ENCODE measurements around the gene FAM204A.

FAM204A gene

DNA sequence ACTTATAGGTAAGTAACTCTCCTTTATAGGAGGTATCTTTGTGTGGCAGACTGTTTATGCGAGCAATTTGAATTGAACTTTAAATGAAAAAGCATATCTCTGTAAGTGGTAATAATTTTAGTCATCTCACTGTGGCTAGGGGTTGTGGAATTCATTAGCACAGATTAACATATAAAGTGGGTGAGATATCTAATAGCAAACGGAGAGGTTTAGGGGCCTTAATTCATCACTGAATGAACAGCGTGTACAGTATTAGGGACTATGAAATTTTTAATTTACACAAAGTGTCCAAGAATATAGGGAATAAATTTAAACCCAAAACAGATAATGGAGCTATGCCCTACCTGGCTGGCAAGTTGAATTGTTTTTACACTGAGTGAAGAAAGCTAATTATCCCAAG, 15.7 kb upstream of the FAM204A start:
- Histone ChIP-seq H3K27me3 (ENCODE audit: control insufficient read depth in 1 of 2, insufficient read depth in 2 of 2, low read length in 2 of 2) (no peaks in the 10 kb centered on the region), H3K9me3 (ENCODE audit: control insufficient read depth in 1 of 2, low read length in 2 of 2) (no peaks in the 10 kb centered on the region), H3K9ac (ENCODE audit: low read depth in 1 of 2, low read length in 2 of 2) (no peak overlapping the region), H3K4me3 (ENCODE audit: low read depth in 1 of 2, low read length in 2 of 2) (no peak overlapping the region), H3K36me3 (ENCODE audit: control insufficient read depth in 1 of 2, insufficient read depth in 2 of 2, low read length in 2 of 2) (no peaks in the 10 kb centered on the region), H3K27ac (ENCODE audit: low read depth, low read length) (no peak overlapping the region), H3K4me1 (ENCODE audit: control insufficient read depth in 1 of 2, insufficient read depth in 2 of 2, low read length in 2 of 2) (peaks cover 6 to 28% of the 10 kb centered on the region in 2 donors)

GRCh38 chr10:118356628-118357027, 14.5 kb upstream of the FAM204A start:
- Histone ChIP-seq H3K9ac (ENCODE audit: low read depth in 1 of 2, low read length in 2 of 2) (no peak overlapping the region), H3K27ac (ENCODE audit: low read depth, low read length) (no peak overlapping the region), H3K4me3 (ENCODE audit: low read depth in 1 of 2, low read length in 2 of 2) (no peak overlapping the region), H3K9me3 (ENCODE audit: control insufficient read depth in 1 of 2, low read length in 2 of 2) (no peaks in the 10 kb centered on the region), H3K27me3 (ENCODE audit: control insufficient read depth in 1 of 2, insufficient read depth in 2 of 2, low read length in 2 of 2) (peaks cover 0 to 3% of the 10 kb centered on the region in 2 donors), H3K36me3 (ENCODE audit: control insufficient read depth in 1 of 2, insufficient read depth in 2 of 2, low read length in 2 of 2) (no peaks in the 10 kb centered on the region), H3K4me1 (ENCODE audit: control insufficient read depth in 1 of 2, insufficient read depth in 2 of 2, low read length in 2 of 2) (peaks cover 6 to 28% of the 10 kb centered on the region in 2 donors)

GRCh38 chr10:118355234-118355633, 13.1 kb upstream of the FAM204A start:
- peaks cover 6 to 28% of the 10 kb centered on the region in 2 donors for H3K4me1 ChIP-seq (ENCODE audit: control insufficient read depth in 1 of 2, insufficient read depth in 2 of 2, low read length in 2 of 2)
- H3K4me3 ChIP-seq (ENCODE audit: low read depth in 1 of 2, low read length in 2 of 2), result no peak overlapping the region
- no peak overlapping the region for H3K27ac ChIP-seq (ENCODE audit: low read depth, low read length)
- no peaks in the 10 kb centered on the region for H3K9me3 ChIP-seq (ENCODE audit: control insufficient read depth in 1 of 2, low read length in 2 of 2)
- H3K36me3 ChIP-seq (ENCODE audit: control insufficient read depth in 1 of 2, insufficient read depth in 2 of 2, low read length in 2 of 2), result no peaks in the 10 kb centered on the region
- H3K27me3 ChIP-seq (ENCODE audit: control insufficient read depth in 1 of 2, insufficient read depth in 2 of 2, low read length in 2 of 2), result peaks cover 0 to 3% of the 10 kb centered on the region in 2 donors
- no peak overlapping the region for H3K9ac ChIP-seq (ENCODE audit: low read depth in 1 of 2, low read length in 2 of 2)

DNA sequence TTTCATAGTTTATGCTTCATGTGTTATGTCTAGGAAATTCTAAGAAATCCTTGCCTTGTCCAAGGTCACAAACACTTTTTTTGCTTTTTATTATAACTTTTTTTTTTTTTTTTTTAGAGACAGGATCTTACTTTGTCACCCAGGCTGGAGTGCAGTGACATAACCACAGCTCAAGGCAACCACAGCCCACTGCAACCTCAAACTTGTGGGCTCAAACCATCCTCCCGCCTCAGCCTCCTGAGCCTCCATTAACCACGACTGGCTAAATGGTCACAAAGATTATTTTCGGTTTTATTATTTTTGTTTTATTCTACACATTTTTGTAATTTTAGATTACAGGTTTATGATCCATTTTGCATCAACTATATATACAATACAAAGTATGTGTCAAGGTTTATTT, 7.1 kb upstream of the FAM204A start:
- H3K9me3 ChIP-seq (ENCODE audit: control insufficient read depth in 1 of 2, low read length in 2 of 2), result no peaks in the 10 kb centered on the region
- H3K4me3 ChIP-seq (ENCODE audit: low read depth in 1 of 2, low read length in 2 of 2), result no peak overlapping the region
- H3K9ac ChIP-seq (ENCODE audit: low read depth in 1 of 2, low read length in 2 of 2), result no peak overlapping the region
- no peaks in the 10 kb centered on the region for H3K36me3 ChIP-seq (ENCODE audit: control insufficient read depth in 1 of 2, insufficient read depth in 2 of 2, low read length in 2 of 2)
- peaks cover 0 to 3% of the 10 kb centered on the region in 2 donors for H3K27me3 ChIP-seq (ENCODE audit: control insufficient read depth in 1 of 2, insufficient read depth in 2 of 2, low read length in 2 of 2)
- no peaks in the 10 kb centered on the region for H3K4me1 ChIP-seq (ENCODE audit: control insufficient read depth in 1 of 2, insufficient read depth in 2 of 2, low read length in 2 of 2)
- no peak overlapping the region for H3K27ac ChIP-seq (ENCODE audit: low read depth, low read length)

DNA sequence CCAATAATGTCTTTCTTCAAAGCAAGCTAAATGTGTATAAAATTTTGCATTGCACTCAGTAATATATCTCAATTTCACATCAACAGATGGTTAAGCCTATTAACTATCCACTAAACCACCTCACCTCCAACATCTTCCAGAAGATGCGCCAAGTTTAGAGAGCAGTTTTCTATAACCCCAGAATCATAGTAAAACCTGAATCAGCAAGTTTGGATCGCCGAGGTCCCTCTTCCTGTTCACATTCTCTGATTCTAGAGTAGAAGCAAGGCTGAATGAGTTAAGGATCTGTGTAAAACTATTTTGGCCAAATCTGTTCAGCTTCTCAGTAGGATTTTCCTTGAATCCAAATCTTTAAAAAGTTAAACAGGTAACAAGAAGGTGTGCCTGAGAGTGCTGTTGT, 1.4 kb upstream of the FAM204A start:
- Histone ChIP-seq H3K9me3 (ENCODE audit: control insufficient read depth in 1 of 2, low read length in 2 of 2) (no peaks in the 10 kb centered on the region), H3K27me3 (ENCODE audit: control insufficient read depth in 1 of 2, insufficient read depth in 2 of 2, low read length in 2 of 2) (no peaks in the 10 kb centered on the region), H3K4me1 (ENCODE audit: control insufficient read depth in 1 of 2, insufficient read depth in 2 of 2, low read length in 2 of 2) (peaks cover 20 to 21% of the 10 kb centered on the region in 2 donors), H3K9ac (ENCODE audit: low read depth in 1 of 2, low read length in 2 of 2) (no peak overlapping the region), H3K4me3 (ENCODE audit: low read depth in 1 of 2, low read length in 2 of 2) (no peak overlapping the region), H3K27ac (ENCODE audit: low read depth, low read length) (no peak overlapping the region), H3K36me3 (ENCODE audit: control insufficient read depth in 1 of 2, insufficient read depth in 2 of 2, low read length in 2 of 2) (no peaks in the 10 kb centered on the region)

GRCh38 chr10:118343115-118343514, 991 bp upstream of the FAM204A start:
- no peak overlapping the region for H3K9ac ChIP-seq (ENCODE audit: low read depth in 1 of 2, low read length in 2 of 2)
- no peak overlapping the region for H3K27ac ChIP-seq (ENCODE audit: low read depth, low read length)
- no peak overlapping the region for H3K4me3 ChIP-seq (ENCODE audit: low read depth in 1 of 2, low read length in 2 of 2)
- peaks cover 20 to 21% of the 10 kb centered on the region in 2 donors for H3K4me1 ChIP-seq (ENCODE audit: control insufficient read depth in 1 of 2, insufficient read depth in 2 of 2, low read length in 2 of 2)
- no peaks in the 10 kb centered on the region for H3K36me3 ChIP-seq (ENCODE audit: control insufficient read depth in 1 of 2, insufficient read depth in 2 of 2, low read length in 2 of 2)
- no peaks in the 10 kb centered on the region for H3K9me3 ChIP-seq (ENCODE audit: control insufficient read depth in 1 of 2, low read length in 2 of 2)
- no peaks in the 10 kb centered on the region for H3K27me3 ChIP-seq (ENCODE audit: control insufficient read depth in 1 of 2, insufficient read depth in 2 of 2, low read length in 2 of 2)

DNA sequence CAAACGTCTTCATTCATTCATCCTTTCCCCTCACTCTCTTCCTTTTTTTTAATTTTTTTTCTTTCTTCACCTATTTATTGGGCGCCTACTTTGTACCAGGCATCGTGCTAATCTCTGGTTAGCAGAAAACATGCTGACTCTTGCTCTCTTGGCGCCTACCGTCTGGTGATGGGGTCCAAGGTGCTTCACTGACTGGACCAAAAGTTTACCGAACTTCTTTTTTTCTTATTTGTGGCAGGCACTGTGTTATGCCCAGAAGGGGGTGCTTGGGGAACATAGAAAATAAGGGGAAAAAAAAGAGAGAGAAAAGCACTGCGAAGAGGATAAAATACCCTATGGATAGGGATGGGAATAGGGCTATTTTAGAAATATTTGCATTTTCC, 505 bp upstream of the FAM204A start:
- Histone ChIP-seq H3K9ac (ENCODE audit: low read depth in 1 of 2, low read length in 2 of 2) (peak overlapping the region; percentile 82 to 92), H3K9me3 (ENCODE audit: control insufficient read depth in 1 of 2, low read length in 2 of 2) (no peaks in the 10 kb centered on the region), H3K4me1 (ENCODE audit: control insufficient read depth in 1 of 2, insufficient read depth in 2 of 2, low read length in 2 of 2) (peaks cover 20 to 21% of the 10 kb centered on the region in 2 donors), H3K27ac (ENCODE audit: low read depth, low read length) (no peak overlapping the region), H3K36me3 (ENCODE audit: control insufficient read depth in 1 of 2, insufficient read depth in 2 of 2, low read length in 2 of 2) (no peaks in the 10 kb centered on the region), H3K27me3 (ENCODE audit: control insufficient read depth in 1 of 2, insufficient read depth in 2 of 2, low read length in 2 of 2) (no peaks in the 10 kb centered on the region), H3K4me3 (ENCODE audit: low read depth in 1 of 2, low read length in 2 of 2) (peak overlapping the region; percentile 97 to 99)

DNA sequence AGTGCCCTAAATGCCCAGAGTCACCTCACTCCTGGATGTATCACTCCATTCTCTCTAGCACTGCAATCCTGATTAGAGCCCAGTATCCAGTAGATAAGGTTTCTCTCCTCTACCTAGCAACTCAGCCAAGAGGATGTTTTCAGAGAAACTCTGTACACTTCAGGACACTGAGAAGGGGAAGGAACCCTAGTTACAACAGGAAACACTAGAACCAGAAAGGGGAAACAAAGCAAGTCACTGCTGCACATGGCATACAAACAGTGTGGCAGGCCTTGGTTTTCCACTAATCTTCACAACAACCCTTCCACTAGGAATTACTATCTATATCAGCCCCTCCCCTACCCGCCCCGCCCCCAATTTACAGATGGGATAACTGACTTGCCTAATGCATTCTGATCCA, 1.6 kb downstream of the FAM204A start:
- Histone ChIP-seq H3K4me1 (ENCODE audit: control insufficient read depth in 1 of 2, insufficient read depth in 2 of 2, low read length in 2 of 2) (peaks cover 20 to 21% of the 10 kb centered on the region in 2 donors), H3K36me3 (ENCODE audit: control insufficient read depth in 1 of 2, insufficient read depth in 2 of 2, low read length in 2 of 2) (peaks cover 3 to 6% of the 10 kb centered on the region in 2 donors), H3K9ac (ENCODE audit: low read depth in 1 of 2, low read length in 2 of 2) (no peak overlapping the region), H3K27me3 (ENCODE audit: control insufficient read depth in 1 of 2, insufficient read depth in 2 of 2, low read length in 2 of 2) (no peaks in the 10 kb centered on the region), H3K9me3 (ENCODE audit: control insufficient read depth in 1 of 2, low read length in 2 of 2) (no peaks in the 10 kb centered on the region), H3K4me3 (ENCODE audit: low read depth in 1 of 2, low read length in 2 of 2) (peak overlapping the region in 1 of 2 donors; percentile 99), H3K27ac (ENCODE audit: low read depth, low read length) (no peak overlapping the region)

DNA sequence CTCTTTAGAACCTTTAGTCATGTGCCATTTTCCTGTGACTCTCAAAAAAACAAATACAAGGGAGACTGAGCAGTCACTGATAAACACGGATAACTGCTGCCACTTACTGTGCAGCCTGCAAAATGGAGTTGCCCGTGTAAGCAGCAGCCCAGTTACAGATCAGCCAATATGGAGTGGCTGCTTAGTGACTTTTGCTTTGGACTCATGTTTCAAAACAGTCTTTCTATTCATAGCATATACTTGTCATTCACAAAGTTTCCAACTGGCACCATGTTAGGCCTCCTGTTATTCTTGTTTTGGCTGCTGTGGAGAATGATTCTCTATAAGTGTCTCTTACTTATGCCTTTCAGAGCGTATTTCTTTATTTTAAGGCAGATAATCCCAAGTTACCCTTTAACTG, 3.0 kb downstream of the FAM204A start:
- no peak overlapping the region for H3K4me3 ChIP-seq (ENCODE audit: low read depth in 1 of 2, low read length in 2 of 2)

DNA sequence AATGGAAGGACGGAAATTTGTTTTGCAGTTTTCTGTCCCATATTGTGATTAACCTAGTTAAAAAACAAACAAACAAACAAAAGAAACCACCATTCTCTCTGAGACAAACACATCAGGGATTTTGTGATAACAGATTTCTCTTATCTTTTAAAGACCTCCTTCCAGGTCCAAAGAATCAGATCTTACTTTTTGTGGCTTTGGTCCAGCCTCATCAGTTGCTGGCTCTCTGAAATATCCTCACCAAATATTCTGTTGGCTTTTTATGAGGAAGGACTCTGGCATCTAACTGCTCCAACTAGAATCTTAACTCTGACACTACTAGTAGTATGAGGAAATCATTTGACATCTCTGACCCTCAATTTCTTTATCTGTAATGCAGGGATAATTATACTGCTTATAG, 4.8 kb downstream of the FAM204A start:
- no peak overlapping the region for H3K4me3 ChIP-seq (ENCODE audit: low read depth in 1 of 2, low read length in 2 of 2)
- H3K27me3 ChIP-seq (ENCODE audit: control insufficient read depth in 1 of 2, insufficient read depth in 2 of 2, low read length in 2 of 2), result no peaks in the 10 kb centered on the region
- peaks cover 17 to 23% of the 10 kb centered on the region in 2 donors for H3K4me1 ChIP-seq (ENCODE audit: control insufficient read depth in 1 of 2, insufficient read depth in 2 of 2, low read length in 2 of 2)
- H3K9me3 ChIP-seq (ENCODE audit: control insufficient read depth in 1 of 2, low read length in 2 of 2), result no peaks in the 10 kb centered on the region
- H3K9ac ChIP-seq (ENCODE audit: low read depth in 1 of 2, low read length in 2 of 2), result no peak overlapping the region
- peaks cover 17 to 20% of the 10 kb centered on the region in 2 donors for H3K36me3 ChIP-seq (ENCODE audit: control insufficient read depth in 1 of 2, insufficient read depth in 2 of 2, low read length in 2 of 2)
- H3K27ac ChIP-seq (ENCODE audit: low read depth, low read length), result no peak overlapping the region

More for the DNA sequence above, 3.0 kb downstream of the FAM204A start:
- Histone ChIP-seq H3K4me1 (ENCODE audit: control insufficient read depth in 1 of 2, insufficient read depth in 2 of 2, low read length in 2 of 2) (peaks cover 20 to 21% of the 10 kb centered on the region in 2 donors), H3K27ac (ENCODE audit: low read depth, low read length) (no peak overlapping the region), H3K9me3 (ENCODE audit: control insufficient read depth in 1 of 2, low read length in 2 of 2) (no peaks in the 10 kb centered on the region), H3K36me3 (ENCODE audit: control insufficient read depth in 1 of 2, insufficient read depth in 2 of 2, low read length in 2 of 2) (peaks cover 13 to 16% of the 10 kb centered on the region in 2 donors), H3K27me3 (ENCODE audit: control insufficient read depth in 1 of 2, insufficient read depth in 2 of 2, low read length in 2 of 2) (no peaks in the 10 kb centered on the region), H3K9ac (ENCODE audit: low read depth in 1 of 2, low read length in 2 of 2) (no peak overlapping the region)

DNA sequence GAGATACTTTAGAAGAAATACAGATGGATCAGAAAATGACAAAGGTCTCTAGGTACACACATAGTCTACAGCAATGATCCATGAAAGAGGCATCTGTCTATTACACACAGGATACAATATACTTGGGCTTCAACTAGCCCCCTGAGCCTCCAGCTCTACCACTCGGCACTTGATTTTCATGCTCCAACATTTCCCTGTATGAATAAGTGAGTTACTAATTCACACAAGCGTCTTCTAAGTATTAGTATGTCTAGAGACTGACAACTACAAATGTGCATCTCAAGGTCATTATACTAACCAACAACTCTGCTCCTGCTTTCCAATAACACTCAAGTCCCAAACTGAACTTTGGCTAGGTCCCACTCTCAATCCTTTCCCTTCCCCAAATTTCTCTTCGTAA, 8.3 kb downstream of the FAM204A start:
- peaks cover 0 to 6% of the 10 kb centered on the region in 2 donors for H3K4me1 ChIP-seq (ENCODE audit: control insufficient read depth in 1 of 2, insufficient read depth in 2 of 2, low read length in 2 of 2)
- no peaks in the 10 kb centered on the region for H3K27me3 ChIP-seq (ENCODE audit: control insufficient read depth in 1 of 2, insufficient read depth in 2 of 2, low read length in 2 of 2)
- H3K9ac ChIP-seq (ENCODE audit: low read depth in 1 of 2, low read length in 2 of 2), result no peak overlapping the region
- no peaks in the 10 kb centered on the region for H3K9me3 ChIP-seq (ENCODE audit: control insufficient read depth in 1 of 2, low read length in 2 of 2)
- no peak overlapping the region for H3K27ac ChIP-seq (ENCODE audit: low read depth, low read length)
- H3K36me3 ChIP-seq (ENCODE audit: control insufficient read depth in 1 of 2, insufficient read depth in 2 of 2, low read length in 2 of 2), result peaks cover 34 to 46% of the 10 kb centered on the region in 2 donors
- H3K4me3 ChIP-seq (ENCODE audit: low read depth in 1 of 2, low read length in 2 of 2), result no peak overlapping the region
